B cell (primary cell): ENCODE measurements around the gene PDXK.

Source experiments
- EZH2 ChIP-seq: IDR thresholded peaks from 2 replicates; pipeline ENCODE4 v1.6.1; 2012; ENCODE audit warnings: borderline replicate concordance, low read depth, mild to moderate bottlenecking, moderate library complexity, low read length; ENCODE audit not compliant: insufficient read depth, poor library complexity, severe bottlenecking
- TF ChIP-seq, protein P1 (sequence below): fragments of 200-600 bp; IDR thresholded peaks from one replicate; pipeline ENCODE4 v1.8.0; 2022; ENCODE audit warnings: antibody characterized with exemption, mild to moderate bottlenecking

DNA sequence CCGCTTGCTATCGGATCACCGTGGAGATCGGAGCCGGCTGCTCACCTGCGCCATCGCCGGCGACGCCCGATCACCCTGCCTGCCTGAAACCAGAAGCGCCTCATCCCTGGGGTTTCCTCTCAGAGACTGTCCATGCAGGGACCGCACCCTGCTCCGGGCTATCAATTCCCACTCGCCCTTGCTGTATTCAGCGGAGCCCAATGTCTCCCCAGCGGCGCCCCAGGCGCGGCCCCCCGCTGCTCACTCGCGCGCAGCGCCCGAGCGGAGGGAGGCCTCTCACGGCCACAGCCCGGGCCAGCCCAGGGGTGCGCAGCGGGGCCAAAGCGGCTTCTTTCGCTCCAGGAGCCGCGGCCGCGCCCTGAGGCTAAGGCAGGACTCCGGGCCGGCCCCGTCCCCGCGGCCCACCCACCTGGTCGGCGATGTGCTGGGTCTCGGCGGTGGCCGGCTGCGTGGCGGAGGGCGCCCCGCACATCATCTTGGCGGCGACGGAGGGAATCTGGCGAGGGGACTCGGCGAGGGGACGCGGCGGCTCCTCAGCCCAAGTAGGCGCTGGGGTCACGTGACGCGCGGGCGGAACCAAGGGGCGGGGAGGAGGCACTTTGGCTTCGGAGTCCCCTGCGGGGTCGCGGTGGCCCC lies 57.0 kb downstream of the PDXK start, which contains the start of gene CSTB:
- TF ChIP-seq, protein P1, sequence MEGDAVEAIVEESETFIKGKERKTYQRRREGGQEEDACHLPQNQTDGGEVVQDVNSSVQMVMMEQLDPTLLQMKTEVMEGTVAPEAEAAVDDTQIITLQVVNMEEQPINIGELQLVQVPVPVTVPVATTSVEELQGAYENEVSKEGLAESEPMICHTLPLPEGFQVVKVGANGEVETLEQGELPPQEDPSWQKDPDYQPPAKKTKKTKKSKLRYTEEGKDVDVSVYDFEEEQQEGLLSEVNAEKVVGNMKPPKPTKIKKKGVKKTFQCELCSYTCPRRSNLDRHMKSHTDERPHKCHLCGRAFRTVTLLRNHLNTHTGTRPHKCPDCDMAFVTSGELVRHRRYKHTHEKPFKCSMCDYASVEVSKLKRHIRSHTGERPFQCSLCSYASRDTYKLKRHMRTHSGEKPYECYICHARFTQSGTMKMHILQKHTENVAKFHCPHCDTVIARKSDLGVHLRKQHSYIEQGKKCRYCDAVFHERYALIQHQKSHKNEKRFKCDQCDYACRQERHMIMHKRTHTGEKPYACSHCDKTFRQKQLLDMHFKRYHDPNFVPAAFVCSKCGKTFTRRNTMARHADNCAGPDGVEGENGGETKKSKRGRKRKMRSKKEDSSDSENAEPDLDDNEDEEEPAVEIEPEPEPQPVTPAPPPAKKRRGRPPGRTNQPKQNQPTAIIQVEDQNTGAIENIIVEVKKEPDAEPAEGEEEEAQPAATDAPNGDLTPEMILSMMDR: no peak
- TF ChIP-seq EZH2: no peak
